Stomach (tissue), 9 donors: ENCODE results near the gene TGFBR2. TPM values are rescaled to one million over a fixed set of nuclear protein-coding genes. Genes with fewer than 3 reads are reported as not detected.

Experiments used
- DNase-seq, 2 donors: peaks; one replicate each; pipeline versions ENCODE4 v3.0.0 to v3.0.0-alpha.2; 2013 to 2019
- H3K27ac ChIP-seq, 5 donors: fragments of 200-600 bp in 4 of 5; sonication (generic) in 4 of 5; one replicate each; pipeline ENCODE4 v1.5.1; 2013 to 2019; ENCODE audit warnings: mild to moderate bottlenecking in 1 of 5, moderate library complexity in 1 of 5
- H3K27me3 ChIP-seq, 3 donors: fragments of 200-600 bp; sonication (generic); one replicate each; pipeline ENCODE4 v1.5.1; 2017 to 2019; ENCODE audit warnings: mixed run types in 1 of 3
- H3K36me3 ChIP-seq, 4 donors: fragments of 200-600 bp; sonication (generic); 1 replicate in 3 of 4; 2 replicates in 1 of 4; pipeline ENCODE4 v1.5.1; 2016 to 2019
- H3K4me1 ChIP-seq, 4 donors: fragments of 200-600 bp; sonication (generic); one replicate each; pipeline ENCODE4 v1.5.1; 2016 to 2019
- H3K4me3 ChIP-seq, 4 donors: fragments of 200-600 bp; sonication (generic) in 3 of 4; one replicate each; pipeline ENCODE4 v1.5.1; 2016 to 2019; ENCODE audit warnings: mild to moderate bottlenecking in 1 of 4
- H3K9me3 ChIP-seq, 4 donors: fragments of 200-600 bp; sonication (generic); one replicate each; pipeline ENCODE4 v1.5.1; 2016 to 2019
- EP300 ChIP-seq: sonication (generic); formaldehyde crosslinking; IDR thresholded peaks from one replicate; pipeline ENCODE4 v1.6.1; 2017; ENCODE audit warnings: antibody characterized with exemption
- POLR2A ChIP-seq, 4 donors: fragments of 450-650 bp; IDR thresholded peaks; one replicate each; pipeline ENCODE4 v1.6.1; 2016; ENCODE audit warnings: antibody characterized with exemption in 4 of 4, control low read depth in 2 of 4, mild to moderate bottlenecking in 1 of 4, moderate library complexity in 1 of 4
- POLR2AphosphoS5 ChIP-seq, 3 donors: sonication (generic); formaldehyde crosslinking; IDR thresholded peaks; one replicate each; pipeline ENCODE4 v1.6.1; 2016; ENCODE audit warnings: antibody characterized with exemption in 3 of 3
- WGBS, 5 donors: extraction: QIAGEN DNeasy Blood & Tissue Kit in 3 of 5; methylation state at CpG; one replicate each; pipeline versions ENCODE4 v1.1.5 to v1.1.7; 2013 to 2018; 5-methylcytosine and 5-hydroxymethylcytosine counted together
- intact Hi-C: fragments of 100-400 bp; cut with DNase I; formaldehyde crosslinking; loops from one replicate; pipeline ENCODE4 v1.15.1; 2023; ENCODE audit warnings: low total_unique reads
- polyA plus RNA-seq, 3 donors: library from polyadenylated mRNA; stranded (reverse); fragments of 200-250 nt; gene quantifications; one replicate each; pipeline ENCODE4 v1.2.3, GENCODE V29; 2013
- total RNA-seq, 5 donors: library from RNA; depleted of rRNA; stranded (reverse); fragments of >200 nt; gene quantifications; one replicate each; pipeline versions ENCODE4 v1.1.0 to v1.2.3, GENCODE V29; 2014 to 2016
- TF ChIP-seq, protein P1 (sequence below), 7 experiments: fragments of 450-650 bp in 4 of 7; fragments of 200-600 bp in 3 of 7; sonication (generic) in 3 of 7; IDR thresholded peaks; one replicate each; pipeline ENCODE4 v1.5.1; 2016 to 2019; ENCODE audit warnings: antibody characterized with exemption in 7 of 7, control low read depth in 2 of 7, mild to moderate bottlenecking in 1 of 7
- donor health status: healthy with polysubstance abuse.
- donor health status: Bipolar disorder and iron deficiency.
- donor health status: healthy.

Gene TGFBR2
- total and polyA plus RNA-seq, 8 donors = 13.7 to 115 (median 66.3) TPM

- no peak overlapping the region for H3K4me3 ChIP-seq
- intact Hi-C loops = no loop called here
- no peaks in the 10 kb centered on the region for H3K4me1 ChIP-seq
- H3K9me3 ChIP-seq = no peaks in the 10 kb centered on the region
- H3K27me3 ChIP-seq = no peaks in the 10 kb centered on the region
- H3K36me3 ChIP-seq = no peaks in the 10 kb centered on the region
- no peak overlapping the region for H3K27ac ChIP-seq
- TF ChIP-seq POLR2AphosphoS5 (IDR thresholded peaks at IDR 0.05) (no peak), POLR2A (IDR thresholded peaks at IDR 0.05) (no peak), EP300 (no peak)
- TF ChIP-seq, protein P1, sequence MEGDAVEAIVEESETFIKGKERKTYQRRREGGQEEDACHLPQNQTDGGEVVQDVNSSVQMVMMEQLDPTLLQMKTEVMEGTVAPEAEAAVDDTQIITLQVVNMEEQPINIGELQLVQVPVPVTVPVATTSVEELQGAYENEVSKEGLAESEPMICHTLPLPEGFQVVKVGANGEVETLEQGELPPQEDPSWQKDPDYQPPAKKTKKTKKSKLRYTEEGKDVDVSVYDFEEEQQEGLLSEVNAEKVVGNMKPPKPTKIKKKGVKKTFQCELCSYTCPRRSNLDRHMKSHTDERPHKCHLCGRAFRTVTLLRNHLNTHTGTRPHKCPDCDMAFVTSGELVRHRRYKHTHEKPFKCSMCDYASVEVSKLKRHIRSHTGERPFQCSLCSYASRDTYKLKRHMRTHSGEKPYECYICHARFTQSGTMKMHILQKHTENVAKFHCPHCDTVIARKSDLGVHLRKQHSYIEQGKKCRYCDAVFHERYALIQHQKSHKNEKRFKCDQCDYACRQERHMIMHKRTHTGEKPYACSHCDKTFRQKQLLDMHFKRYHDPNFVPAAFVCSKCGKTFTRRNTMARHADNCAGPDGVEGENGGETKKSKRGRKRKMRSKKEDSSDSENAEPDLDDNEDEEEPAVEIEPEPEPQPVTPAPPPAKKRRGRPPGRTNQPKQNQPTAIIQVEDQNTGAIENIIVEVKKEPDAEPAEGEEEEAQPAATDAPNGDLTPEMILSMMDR (IDR thresholded peaks at IDR 0.05) = no peak
- no peak for DNase-seq
- WGBS, 5 donors = 89 to 100% (median 98%) methylated on average over 3 of the region's 3 CpGs
These were observed 107.6 kb downstream of the TGFBR2 start for GRCh38 chr3:30713885-30714503.

GRCh38 chr3:30719536-30719935, 113.1 kb downstream of the TGFBR2 start:
- Histone ChIP-seq H3K27ac (no peak overlapping the region), H3K36me3 (no peaks in the 10 kb centered on the region), H3K4me1 (peaks cover 0 to 9% (median 3%) of the 10 kb centered on the region in 4 donors), H3K4me3 (no peak overlapping the region), H3K27me3 (no peaks in the 10 kb centered on the region), H3K9me3 (no peaks in the 10 kb centered on the region)
- DNase-seq = no peak
- no peak for TF ChIP-seq EP300
- TF ChIP-seq, protein P1 (IDR thresholded peaks at IDR 0.05) = no peak
- TF ChIP-seq POLR2AphosphoS5 (IDR thresholded peaks at IDR 0.05) = no peak
- no peak for TF ChIP-seq POLR2A (IDR thresholded peaks at IDR 0.05)
- intact Hi-C loops = no loop called here
- WGBS, 5 donors = 89 to 96% (median 95%) methylated on average over 3 of the region's 3 CpGs

DNA sequence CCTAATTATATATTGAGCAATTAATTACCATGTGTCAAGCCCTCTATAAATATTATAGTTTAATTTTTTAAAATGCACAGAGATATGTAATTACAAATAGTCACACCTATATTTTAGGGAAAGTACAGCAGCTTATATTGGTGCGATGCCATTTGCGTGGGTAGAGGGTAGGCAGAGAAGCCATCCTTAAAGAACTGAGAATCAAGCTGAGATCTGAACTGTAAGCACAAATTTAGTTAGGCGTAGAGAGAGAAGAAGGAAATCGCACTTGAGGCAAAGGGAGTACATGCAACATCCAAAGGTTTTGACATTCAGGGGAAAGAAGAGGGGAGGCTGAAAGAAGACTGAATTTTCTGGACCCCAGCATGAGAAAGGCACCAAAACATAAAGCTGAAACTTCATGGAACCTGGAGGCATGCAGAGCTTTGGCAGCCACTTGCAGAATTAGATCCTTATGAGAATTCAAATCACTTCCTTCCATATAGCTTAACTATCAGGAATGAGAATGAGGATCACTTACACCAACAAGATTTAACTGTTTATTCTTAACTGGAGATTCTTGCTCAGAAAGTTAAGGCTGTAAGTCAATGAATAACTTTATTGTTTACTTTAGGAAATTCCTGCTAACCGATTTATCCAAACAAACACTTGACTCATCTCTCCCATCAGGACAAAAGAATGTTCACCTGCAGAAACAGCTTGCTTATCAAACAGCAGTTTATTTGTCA, 114.3 kb downstream of the TGFBR2 start:
- peak in 1 of 2 donors; percentile 37 for DNase-seq
- no peaks in the 10 kb centered on the region for H3K36me3 ChIP-seq
- TF ChIP-seq POLR2AphosphoS5 (IDR thresholded peaks at IDR 0.05) (peak in 2 of 3 donors; percentile 48 to 59), EP300 (no peak)
- H3K4me1 ChIP-seq = peaks cover 0 to 9% (median 3%) of the 10 kb centered on the region in 4 donors
- 70 to 74% (median 72%) methylated on average over 5 of the region's 5 CpGs for WGBS, 5 donors
- no peaks in the 10 kb centered on the region for H3K9me3 ChIP-seq
- no peak overlapping the region for H3K27ac ChIP-seq
- intact Hi-C loops = no loop called here
- H3K4me3 ChIP-seq = no peak overlapping the region
- no peaks in the 10 kb centered on the region for H3K27me3 ChIP-seq

DNA sequence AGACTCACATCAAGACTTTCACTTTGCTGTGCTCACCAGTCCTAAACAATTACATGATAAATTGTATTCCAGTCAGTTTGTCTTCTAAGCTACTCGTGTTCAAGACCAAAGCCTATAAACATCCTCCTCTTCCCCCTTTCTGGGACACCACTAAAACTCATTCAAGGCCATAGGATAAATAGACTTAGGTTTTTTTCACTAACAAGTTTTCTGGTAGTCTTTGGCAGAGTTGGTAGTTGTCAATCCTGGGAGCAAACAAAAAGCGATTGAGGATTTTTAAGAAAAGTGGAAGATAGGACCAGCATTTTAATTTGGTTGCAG, 114.9 kb downstream of the TGFBR2 start:
- no peak for DNase-seq
- 46 to 59% (median 52%) methylated on average over 2 of the region's 2 CpGs for WGBS, 5 donors
- Histone ChIP-seq H3K9me3 (no peaks in the 10 kb centered on the region), H3K27ac (no peak overlapping the region), H3K27me3 (no peaks in the 10 kb centered on the region), H3K36me3 (no peaks in the 10 kb centered on the region), H3K4me3 (no peak overlapping the region), H3K4me1 (peaks cover 0 to 9% (median 3%) of the 10 kb centered on the region in 4 donors)
- no peak for TF ChIP-seq POLR2A (IDR thresholded peaks at IDR 0.05)
- no peak for TF ChIP-seq POLR2AphosphoS5 (IDR thresholded peaks at IDR 0.05)
- no peak for TF ChIP-seq EP300
- TF ChIP-seq, protein P1 (IDR thresholded peaks at IDR 0.05) = no peak
- intact Hi-C loops = no loop called here

- 85 to 93% (median 90%) methylated on average over 1 of the region's 1 CpG for WGBS, 5 donors
- peaks cover 0 to 9% (median 3%) of the 10 kb centered on the region in 4 donors for H3K4me1 ChIP-seq
- intact Hi-C loops = no loop called here
These were observed 116.8 kb downstream of the TGFBR2 start for GRCh38 chr3:30723211-30723610.

More at GRCh38 chr3:30723211-30723610, 116.8 kb downstream of the TGFBR2 start:
- DNase-seq = no peak
- no peaks in the 10 kb centered on the region for H3K27me3 ChIP-seq
- H3K4me3 ChIP-seq = no peak overlapping the region
- no peak overlapping the region for H3K27ac ChIP-seq
- TF ChIP-seq POLR2A (IDR thresholded peaks at IDR 0.05) (no peak), EP300 (no peak), POLR2AphosphoS5 (IDR thresholded peaks at IDR 0.05) (no peak)
- TF ChIP-seq, protein P1 (IDR thresholded peaks at IDR 0.05) = no peak
- H3K9me3 ChIP-seq = no peaks in the 10 kb centered on the region
- H3K36me3 ChIP-seq = no peaks in the 10 kb centered on the region
